Stimulated activated CD4-positive, alpha-beta T cell treated with anti-CD3 and anti-CD28 coated beads, Interleukin-15, amount 100 ng/mL, for 1 hour (primary cell): ENCODE data around the gene ADAD1.
"Not testable (repeated sequence)": the region's sequence is repeated elsewhere in the genome, so short reads cannot be mapped to it uniquely, and the experiment has no call there.

Experiments used
- DNase-seq, 2 donors: peaks; one replicate each; pipeline ENCODE4 v3.0.0-alpha.2; 2020; ENCODE audit warnings: low read depth in 1 of 2, low spot score in 1 of 2

ADAD1 gene

GRCh38 chr4:122378711-122379110, at the start of gene ADAD1:
TSS of gene ADAD1 (plus strand) at chr4:122379011. CDS start at chr4:122380070, 1,059 bp downstream.
- no peak for DNase-seq

DNA sequence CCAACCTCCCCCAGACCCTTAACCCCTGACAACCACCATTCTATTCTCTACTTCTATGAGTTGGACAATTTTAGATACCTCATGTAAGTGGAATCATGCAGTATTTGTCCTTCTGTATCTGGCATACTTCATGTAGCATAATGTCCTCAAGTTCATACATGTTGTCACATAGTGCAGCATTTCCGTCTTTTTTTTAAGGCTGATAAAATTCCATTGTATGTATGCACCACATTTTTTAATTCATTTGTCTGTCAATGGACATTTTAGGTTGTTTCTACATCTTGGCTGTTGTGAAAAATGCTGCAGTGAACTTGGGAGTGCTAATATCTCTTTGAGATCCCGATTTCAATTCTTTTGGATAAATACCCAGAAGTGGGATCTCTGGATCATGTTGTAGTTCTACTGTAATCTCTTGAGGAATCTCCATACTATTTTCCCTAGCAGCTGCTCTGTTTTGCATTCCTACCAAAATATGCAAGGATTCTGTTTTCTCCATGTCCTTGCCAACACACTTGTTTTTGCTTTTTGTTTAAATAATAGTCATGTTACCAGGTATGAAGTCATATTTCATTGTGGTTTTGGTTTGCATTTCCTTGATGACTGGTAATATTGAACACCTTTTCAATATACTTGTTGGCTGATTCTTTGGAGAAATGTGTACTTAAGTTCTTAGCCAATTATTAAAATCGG, 48.8 kb upstream of the ADAD1 start:
- no peak for DNase-seq

DNA sequence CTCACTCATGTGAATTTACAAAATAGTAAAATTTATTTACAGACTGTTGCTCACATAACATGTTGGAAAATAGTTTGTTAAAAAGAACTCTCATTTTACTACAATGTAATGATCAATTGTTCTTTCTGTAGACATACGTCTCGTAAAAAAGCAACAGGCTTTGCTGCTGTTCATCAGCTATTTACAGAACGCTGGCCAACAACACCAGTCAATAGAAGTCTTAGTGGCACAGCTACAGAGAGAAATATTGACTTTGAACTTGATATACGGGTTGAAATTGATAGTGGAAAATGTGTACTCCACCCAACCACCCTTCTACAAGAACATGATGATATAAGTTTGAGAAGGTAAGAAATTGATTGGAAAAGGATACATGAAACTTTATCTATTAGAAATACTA, 47.6 kb upstream of the ADAD1 start:
- DNase-seq, result no peak

DNA sequence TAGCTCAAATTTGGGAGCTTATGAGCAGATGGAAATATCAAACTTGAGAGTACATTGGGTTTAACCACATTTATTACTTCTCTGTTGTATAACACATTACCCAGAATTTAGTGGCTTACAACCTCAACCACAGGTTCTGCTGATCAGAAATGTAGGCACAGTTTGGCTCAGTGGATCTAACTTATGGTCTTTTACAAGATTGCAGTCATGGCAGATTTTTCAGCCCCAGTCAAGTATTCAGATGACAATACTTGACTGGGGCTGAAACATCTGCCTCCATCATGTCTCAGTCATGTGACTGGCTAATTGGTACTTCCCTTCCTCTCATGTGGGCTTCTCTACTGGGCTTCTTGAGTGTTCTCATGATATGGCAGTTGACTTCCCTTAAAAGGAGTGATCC, 44.0 kb upstream of the ADAD1 start:
- DNase-seq, result no peak

DNA sequence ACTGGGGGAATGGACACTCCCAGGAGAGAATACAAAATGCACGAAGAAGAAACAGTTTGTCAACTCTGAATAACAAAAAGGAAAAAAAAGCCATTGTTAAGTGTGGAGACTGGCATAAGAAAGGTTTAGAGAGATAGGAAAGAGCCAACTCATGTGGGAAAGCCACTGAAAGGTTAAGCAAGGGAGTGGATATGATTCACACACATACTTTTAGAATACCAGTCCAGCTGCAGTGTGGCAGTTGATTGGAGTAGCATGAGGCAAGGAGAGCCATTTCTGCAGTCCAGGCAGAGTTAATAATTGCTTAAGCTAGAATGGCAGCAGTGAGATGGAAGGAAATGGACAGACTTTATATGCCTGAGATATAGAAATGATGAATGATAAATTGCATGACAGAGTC, 36.9 kb upstream of the ADAD1 start:
- no peak for DNase-seq

- no peak for DNase-seq
These were observed 32.8 kb upstream of the ADAD1 start for GRCh38 chr4:122346036-122346435.

DNA sequence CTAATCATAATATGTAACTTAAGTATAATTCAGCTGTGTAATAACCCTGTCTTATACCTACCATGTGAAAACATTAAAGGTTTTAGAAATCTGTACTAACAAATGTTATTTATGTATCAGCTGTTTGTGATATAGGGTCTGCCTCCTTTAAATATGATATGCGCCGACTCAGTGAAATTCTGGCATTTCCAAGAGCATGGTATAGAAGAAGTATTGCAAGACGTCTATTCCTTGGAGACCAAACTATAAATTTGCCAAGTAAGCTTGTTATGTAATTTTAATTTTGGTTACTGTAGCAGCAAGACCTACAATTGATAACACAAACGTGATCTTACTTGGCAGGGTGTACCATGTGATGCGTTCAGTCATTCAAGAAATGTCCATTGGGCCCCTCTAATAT, 32.3 kb upstream of the ADAD1 start:
- no peak for DNase-seq

DNA sequence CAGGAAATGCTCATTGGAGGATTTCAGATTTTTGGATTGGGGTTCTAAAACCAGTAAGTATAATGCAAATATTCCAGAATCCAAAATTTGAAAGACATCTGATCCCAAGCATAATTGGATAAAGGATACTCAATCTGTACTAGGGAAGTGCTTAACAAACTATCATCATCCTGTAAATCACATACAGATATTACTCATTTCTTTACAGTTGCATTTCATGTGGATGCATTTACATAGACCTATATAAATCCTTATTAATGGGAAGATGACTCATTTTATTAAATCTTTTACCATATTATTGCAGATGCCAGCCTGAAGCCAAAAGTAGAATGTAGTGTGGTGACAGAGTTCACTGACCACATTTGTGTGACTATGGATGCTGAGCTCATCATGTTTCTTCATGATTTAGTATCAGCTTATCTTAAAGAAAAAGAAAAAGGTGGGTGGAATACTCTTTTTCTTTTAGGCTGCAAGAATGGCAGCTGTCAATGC, 22.4 kb upstream of the ADAD1 start:
- DNase-seq, result no peak

DNA sequence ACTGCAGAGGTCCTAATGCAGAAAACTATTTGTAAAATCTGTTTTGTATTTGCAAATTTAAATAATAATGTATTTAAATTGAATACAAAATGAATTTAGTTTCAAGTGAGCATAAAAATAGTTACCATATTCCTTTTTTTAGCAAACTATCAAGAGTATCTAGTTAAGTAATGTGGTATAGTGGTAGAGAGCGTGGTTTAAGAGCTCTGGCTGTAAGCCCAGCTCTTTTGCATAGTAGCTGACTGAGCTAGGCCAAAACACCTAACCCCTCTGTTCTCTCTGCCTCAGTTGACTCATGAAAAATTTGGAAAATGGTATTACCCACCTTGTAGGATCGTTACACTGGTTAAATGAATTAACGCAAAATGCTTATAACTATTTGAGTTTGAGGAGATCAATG, 18.1 kb upstream of the ADAD1 start:
- DNase-seq, result no peak

- DNase-seq, result no peak
These were observed 14.0 kb upstream of the ADAD1 start for GRCh38 chr4:122364700-122365404.

GRCh38 chr4:122368786-122369185, 10.0 kb upstream of the ADAD1 start:
- not testable (repeated sequence) for DNase-seq

DNA sequence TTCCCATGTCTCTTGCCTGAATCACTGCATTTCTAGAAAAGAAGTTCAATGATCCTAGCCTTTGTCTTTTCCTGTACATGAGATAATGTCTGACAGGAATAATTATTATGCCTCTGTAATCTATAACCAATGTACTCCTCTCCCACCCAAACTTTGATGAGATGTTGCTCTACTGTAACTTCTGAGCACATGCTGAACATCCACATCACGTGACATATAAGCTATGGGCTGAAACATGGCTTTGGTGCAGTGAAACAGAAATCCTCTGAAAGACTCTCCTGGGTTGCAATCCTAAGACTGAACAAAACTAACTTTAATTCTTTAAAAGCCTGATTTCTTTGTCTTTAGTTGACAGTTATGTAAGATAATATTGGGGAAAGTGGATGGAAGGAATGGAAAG, 1.5 kb upstream of the ADAD1 start:
- no peak for DNase-seq

DNA sequence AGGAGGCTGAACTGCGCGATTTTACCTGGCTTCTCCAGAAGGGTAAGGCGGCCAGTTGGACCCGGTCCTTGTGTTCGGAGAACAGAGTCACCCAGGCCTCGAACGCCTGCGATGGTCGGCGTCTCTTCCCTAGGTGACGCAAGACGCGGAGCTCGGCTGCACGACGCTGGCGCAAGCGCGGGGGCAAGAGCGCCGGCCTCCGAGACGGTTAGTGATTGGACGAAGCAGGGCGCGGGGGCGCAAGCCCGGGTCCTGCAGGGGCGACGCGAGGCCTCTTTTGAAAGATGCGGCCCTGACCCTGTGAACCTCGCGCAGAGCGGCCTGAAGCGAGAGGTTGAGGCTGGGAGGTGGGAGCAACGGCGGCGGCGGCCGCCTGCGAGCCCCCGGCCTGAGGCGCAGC, 428 bp downstream of the ADAD1 start:
- DNase-seq, result no peak

GRCh38 chr4:122383341-122383740, 4.5 kb downstream of the ADAD1 start:
- DNase-seq, result no peak

DNA sequence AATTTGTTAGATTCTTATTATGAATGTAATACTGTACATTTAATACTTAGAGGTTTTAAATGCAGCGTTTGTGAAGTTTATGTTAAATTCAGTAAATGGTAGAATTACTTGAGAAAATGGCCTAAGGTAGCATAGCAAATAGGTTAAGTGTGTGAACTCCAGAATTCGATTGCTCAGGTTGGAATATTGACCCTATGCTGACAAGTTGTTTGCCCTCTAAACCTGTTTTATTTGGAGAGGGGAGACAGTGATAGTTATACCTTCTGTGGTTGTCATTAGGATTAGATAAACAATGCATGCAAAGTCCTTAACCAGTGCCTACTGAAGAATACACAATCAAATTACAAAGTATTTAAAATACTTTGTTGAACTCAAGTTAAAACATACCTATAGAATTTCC, 5.4 kb downstream of the ADAD1 start:
- DNase-seq, result no peak

- no peak for DNase-seq
These were observed 14.5 kb downstream of the ADAD1 start for GRCh38 chr4:122393276-122393675.

GRCh38 chr4:122403861-122404260, 25.1 kb downstream of the ADAD1 start:
- no peak for DNase-seq

DNA sequence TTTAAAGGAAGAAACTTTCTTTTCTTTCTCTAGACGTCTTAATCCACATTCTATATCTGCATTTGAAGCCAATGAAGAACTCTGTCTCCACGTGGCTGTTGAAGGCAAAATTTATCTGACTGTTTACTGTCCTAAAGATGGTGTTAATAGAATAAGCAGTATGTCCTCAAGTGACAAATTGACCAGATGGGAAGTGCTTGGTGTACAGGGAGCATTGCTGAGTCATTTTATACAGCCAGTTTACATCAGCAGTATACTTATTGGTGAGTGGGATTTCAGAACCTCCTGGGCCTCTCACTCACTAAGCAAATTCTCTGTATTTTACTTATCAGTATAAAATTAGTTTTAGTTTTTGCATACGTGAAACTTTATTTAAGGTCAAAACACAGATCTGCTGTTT, 33.7 kb downstream of the ADAD1 start:
- no peak for DNase-seq

- DNase-seq, result no peak
These were observed 44.4 kb downstream of the ADAD1 start for GRCh38 chr4:122423246-122423645.

DNA sequence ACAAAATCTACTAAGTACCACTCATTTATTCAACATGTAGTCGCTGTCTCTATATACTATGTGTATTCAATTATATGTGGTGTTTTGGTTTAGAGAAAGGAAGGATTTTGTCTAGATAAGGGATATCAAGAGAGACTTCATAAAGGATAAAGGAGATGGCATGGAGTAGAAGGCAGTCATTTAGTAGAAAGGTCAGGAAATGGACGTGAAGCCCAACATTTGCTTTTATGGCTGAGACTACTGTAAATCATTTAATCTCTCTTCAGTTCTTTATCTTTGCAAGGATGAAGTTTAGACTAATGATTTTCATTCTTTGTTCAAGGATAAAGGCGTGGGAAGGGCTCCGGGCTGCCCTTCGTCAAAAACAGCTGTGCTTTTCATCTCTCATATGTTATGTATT, 52.5 kb downstream of the ADAD1 start:
- DNase-seq, result no peak

DNA sequence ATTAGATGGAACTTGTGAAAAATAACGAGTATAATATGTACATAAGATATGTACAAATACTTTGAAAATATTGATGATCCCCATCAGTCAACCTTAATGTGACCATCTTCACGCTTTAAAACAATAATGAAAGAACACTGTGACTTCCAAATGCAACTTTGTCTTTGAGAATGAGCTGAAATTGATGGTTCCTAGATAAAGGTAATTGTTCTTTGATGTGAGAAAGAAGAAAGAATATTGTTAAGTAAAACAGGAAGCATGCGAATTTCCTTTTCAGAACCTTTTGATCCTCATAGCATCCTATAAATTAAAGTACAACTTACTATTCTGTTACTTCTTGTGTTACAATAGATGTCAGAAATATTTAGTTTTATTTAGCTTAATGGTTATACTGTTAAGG, 55.5 kb downstream of the ADAD1 start:
- no peak for DNase-seq

- DNase-seq, result peak in 1 of 2 donors; percentile 9
These were observed 72.0 kb downstream of the ADAD1 start for GRCh38 chr4:122450847-122451246.
